ENCODE data around the gene MAPK12. TPM values are rescaled to one million over a fixed set of nuclear protein-coding genes. Genes with fewer than 3 reads are reported as not detected.

Gene MAPK12
- total RNA-seq, 4 donors from 2014 or later: 12.3 to 32.0 (median 24.1) TPM

DNA sequence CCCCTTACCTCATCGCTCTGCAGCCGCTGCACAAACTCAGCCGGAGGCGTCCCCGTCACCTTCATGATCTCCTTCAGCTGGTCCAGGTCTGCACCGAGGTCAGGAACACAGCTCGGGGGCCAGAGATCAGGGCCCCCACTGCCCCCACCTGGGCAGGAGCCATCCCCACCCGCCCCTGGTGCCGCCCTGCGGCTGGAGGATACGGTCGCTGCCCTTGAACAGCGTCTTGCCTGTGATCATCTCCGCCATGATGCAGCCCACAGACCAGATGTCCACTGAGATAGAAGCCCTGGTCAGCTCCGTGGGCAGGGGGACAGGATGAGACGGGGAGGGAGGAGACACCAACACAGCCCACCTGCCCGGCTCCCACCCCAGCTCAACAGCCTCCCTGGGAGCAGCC is 5.9 kb downstream of the MAPK12 start:
- WGBS, 2 donors: 88 to 92% methylated on average over 15 to 17 of the region's 17 CpGs
- H3K9me3 ChIP-seq: no peaks in the 10 kb centered on the region
- TF ChIP-seq EP300 (IDR thresholded peaks at IDR 0.05) (no peak), POLR2A (IDR thresholded peaks at IDR 0.05) (no peak)
- TF ChIP-seq, protein P1, sequence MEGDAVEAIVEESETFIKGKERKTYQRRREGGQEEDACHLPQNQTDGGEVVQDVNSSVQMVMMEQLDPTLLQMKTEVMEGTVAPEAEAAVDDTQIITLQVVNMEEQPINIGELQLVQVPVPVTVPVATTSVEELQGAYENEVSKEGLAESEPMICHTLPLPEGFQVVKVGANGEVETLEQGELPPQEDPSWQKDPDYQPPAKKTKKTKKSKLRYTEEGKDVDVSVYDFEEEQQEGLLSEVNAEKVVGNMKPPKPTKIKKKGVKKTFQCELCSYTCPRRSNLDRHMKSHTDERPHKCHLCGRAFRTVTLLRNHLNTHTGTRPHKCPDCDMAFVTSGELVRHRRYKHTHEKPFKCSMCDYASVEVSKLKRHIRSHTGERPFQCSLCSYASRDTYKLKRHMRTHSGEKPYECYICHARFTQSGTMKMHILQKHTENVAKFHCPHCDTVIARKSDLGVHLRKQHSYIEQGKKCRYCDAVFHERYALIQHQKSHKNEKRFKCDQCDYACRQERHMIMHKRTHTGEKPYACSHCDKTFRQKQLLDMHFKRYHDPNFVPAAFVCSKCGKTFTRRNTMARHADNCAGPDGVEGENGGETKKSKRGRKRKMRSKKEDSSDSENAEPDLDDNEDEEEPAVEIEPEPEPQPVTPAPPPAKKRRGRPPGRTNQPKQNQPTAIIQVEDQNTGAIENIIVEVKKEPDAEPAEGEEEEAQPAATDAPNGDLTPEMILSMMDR (IDR thresholded peaks at IDR 0.05): no peak
- DNase-seq (ENCODE audit: low spot score in 2 of 2): no peak
- no peak overlapping the region for H3K4me3 ChIP-seq
- H3K27ac ChIP-seq: no peak overlapping the region
- peaks cover 0 to 20% (median 11%) of the 10 kb centered on the region in 4 donors for H3K4me1 ChIP-seq
- peaks cover 0 to 33% of the 10 kb centered on the region in 2 donors for H3K27me3 ChIP-seq
- no peaks in the 10 kb centered on the region for H3K36me3 ChIP-seq

DNA sequence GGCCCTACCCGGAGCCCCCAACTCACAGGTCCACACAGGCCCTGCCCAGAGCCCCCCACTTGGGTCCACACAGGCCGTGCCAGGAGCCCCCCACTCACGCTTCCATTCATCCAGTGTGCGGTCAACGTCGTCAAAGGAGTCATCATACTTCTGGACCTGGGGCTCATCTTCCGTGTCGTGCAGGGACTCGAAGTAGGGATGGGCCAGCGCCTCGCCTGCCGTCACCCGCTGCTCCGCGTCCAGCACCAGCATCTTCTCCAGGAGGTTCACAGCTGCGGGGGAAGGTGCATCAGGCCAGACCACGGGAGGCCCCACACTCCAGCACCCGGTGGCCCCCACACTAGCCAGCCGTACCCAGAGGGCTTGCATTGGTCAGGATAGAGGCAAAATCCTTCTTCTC is 6.4 kb downstream of the MAPK12 start:
- Histone ChIP-seq H3K27ac (no peak overlapping the region), H3K36me3 (no peaks in the 10 kb centered on the region), H3K4me1 (peaks cover 0 to 20% (median 16%) of the 10 kb centered on the region in 4 donors), H3K9me3 (no peaks in the 10 kb centered on the region), H3K27me3 (peaks cover 0 to 28% of the 10 kb centered on the region in 2 donors), H3K4me3 (no peak overlapping the region)
- TF ChIP-seq, protein P1 (IDR thresholded peaks at IDR 0.05): no peak
- TF ChIP-seq POLR2A (IDR thresholded peaks at IDR 0.05): no peak
- no peak for TF ChIP-seq EP300 (IDR thresholded peaks at IDR 0.05)
- 87 to 88% methylated on average over 9 to 19 of the region's 19 CpGs for WGBS, 2 donors
- DNase-seq (ENCODE audit: low spot score in 2 of 2): no peak

DNA sequence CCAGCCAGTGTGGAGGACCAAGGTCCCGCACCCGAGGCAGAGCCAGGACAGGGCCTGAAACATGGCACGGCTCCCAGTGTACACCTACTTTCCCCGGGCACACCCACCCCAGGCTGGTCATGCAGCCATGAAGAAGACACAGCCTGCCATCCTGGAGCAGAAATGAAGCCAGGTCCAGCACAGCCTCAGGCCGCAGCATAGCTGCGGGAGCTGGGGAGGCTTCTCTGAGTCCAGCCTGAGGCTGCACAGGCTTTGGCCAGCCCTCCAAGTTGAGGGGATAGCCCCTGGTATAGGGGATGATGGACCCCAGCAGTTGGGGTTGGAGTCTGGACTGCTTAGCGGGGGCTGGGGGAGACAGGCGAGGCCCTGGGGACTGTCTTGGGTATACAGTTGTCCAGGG is 7.5 kb downstream of the MAPK12 start:
- no peak overlapping the region for H3K27ac ChIP-seq
- no peaks in the 10 kb centered on the region for H3K36me3 ChIP-seq
- peaks cover 0 to 18% of the 10 kb centered on the region in 2 donors for H3K27me3 ChIP-seq
- H3K4me1 ChIP-seq: peaks cover 0 to 31% (median 20%) of the 10 kb centered on the region in 4 donors
- 78 to 83% methylated on average over 4 to 7 of the region's 8 CpGs for WGBS, 2 donors
- TF ChIP-seq, protein P1 (IDR thresholded peaks at IDR 0.05): no peak
- TF ChIP-seq EP300 (IDR thresholded peaks at IDR 0.05): no peak
- no peak for TF ChIP-seq POLR2A (IDR thresholded peaks at IDR 0.05)
- H3K4me3 ChIP-seq: no peak overlapping the region
- no peaks in the 10 kb centered on the region for H3K9me3 ChIP-seq
- DNase-seq (ENCODE audit: low spot score in 2 of 2): no peak

DNA sequence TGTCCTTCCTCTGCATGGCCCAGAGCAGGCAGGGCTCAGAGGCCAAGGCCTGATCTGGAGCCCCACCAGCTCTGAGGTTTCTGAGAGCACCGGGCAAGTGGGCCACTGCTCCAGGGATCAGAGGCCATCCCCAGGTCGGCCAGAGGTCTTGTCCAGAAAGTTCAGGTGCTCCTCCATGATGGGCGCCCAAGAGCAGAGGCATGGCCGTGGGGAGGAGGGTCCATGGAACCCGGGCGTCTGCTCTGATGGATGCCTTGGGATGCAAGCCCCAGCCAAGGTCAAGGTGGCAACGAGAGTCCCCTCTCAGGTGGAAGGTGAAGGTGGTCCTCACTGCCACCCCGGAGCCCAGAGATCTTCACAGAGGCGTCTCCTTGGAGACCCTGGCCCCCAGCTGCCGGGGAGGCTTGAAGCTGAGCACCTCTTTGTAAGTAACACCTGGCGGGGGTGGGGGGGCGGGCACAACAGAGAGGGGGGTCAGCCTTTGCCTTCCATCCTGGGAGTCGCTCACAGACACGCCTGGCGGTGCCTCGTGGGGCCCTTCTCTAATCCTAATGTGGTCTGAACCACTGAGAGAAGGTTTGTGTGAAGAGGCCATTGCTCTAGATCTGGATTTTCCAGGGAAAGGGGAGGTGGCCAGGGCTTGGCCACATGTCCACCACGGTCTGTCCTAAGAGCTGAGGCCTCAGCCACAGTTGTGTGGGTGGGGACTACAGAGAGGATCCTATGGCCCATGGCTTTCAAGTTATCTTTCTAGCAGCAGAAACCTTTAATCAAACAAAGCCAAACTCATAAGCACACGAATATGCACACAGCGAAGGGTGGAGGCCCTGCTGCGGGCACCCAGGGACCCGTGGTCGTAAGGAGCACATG is 8.2 kb downstream of the MAPK12 start:
- DNase-seq (ENCODE audit: low spot score in 2 of 2): no peak
- Histone ChIP-seq H3K4me3 (no peak overlapping the region), H3K36me3 (peaks cover 0 to 5% (median 0%) of the 10 kb centered on the region in 3 donors), H3K27ac (no peak overlapping the region), H3K9me3 (no peaks in the 10 kb centered on the region), H3K27me3 (peaks cover 0 to 13% of the 10 kb centered on the region in 2 donors), H3K4me1 (peaks cover 0 to 37% (median 20%) of the 10 kb centered on the region in 4 donors)
- WGBS, 2 donors: 75 to 82% methylated on average over 12 to 17 of the region's 22 CpGs
- TF ChIP-seq EP300 (IDR thresholded peaks at IDR 0.05) (no peak), POLR2A (IDR thresholded peaks at IDR 0.05) (no peak)
- TF ChIP-seq, protein P1 (IDR thresholded peaks at IDR 0.05): no peak
